Measurements from ENCODE around the gene MAT2B.

The MAT2B gene

DNA sequence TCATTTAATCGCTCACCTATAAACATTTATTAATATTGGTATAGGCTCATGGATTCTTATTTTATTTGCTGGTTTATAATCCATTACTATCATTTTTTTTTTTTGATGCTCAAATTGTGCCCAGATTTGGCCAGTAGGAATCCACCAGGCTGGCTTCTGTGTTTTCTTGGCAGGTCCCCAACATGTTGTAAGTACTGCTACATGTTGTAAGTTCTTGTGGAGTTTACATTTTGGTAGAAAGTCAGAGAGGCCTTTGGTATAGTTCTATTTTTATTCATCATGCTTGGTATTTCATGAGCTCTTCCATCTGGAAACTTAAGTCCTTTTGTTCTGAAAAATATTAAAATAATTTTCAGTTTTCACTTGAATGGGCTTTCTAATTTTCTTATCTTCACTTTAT lies 47.1 kb downstream of the MAT2B start:
- H3K27me3 ChIP-seq (ENCODE audit: control insufficient read depth in 1 of 2, insufficient read depth in 2 of 2, low read length in 2 of 2) = no peaks in the 10 kb centered on the region
- no peaks in the 10 kb centered on the region for H3K36me3 ChIP-seq (ENCODE audit: control insufficient read depth in 2 of 2, insufficient read depth in 2 of 2, low read length in 2 of 2)
- peaks cover 3% of the 10 kb centered on the region in 2 donors for H3K9me3 ChIP-seq (ENCODE audit: control insufficient read depth in 2 of 2, low read length in 2 of 2)
- H3K9ac ChIP-seq (ENCODE audit: low read length in 2 of 2) = no peak overlapping the region
- no peak overlapping the region for H3K4me3 ChIP-seq (ENCODE audit: low read length in 2 of 2)
- H3K27ac ChIP-seq (ENCODE audit: low read length) = no peak overlapping the region
- no peaks in the 10 kb centered on the region for H3K4me1 ChIP-seq (ENCODE audit: control insufficient read depth, insufficient read depth, low read length)

DNA sequence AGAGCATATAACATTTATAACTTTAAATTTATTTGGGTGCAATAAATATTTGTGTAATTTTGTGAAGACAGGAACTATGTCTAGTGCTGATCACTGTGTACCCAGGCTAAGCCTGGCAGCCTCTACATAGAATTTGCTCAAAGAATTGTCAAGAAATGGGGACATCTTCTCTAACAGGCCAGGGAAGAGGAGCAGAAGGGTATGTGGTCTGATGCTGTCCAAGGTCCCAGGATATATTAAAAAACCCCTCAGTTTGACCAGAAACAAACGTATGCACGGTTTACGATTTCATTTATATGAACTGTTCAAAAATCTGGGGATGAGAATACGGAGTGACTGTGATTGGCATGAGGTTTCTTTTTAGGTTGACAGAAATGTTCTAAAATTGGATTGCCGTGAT lies 55.9 kb downstream of the MAT2B start:
- H3K9ac ChIP-seq (ENCODE audit: low read length in 2 of 2) = no peak overlapping the region
- peaks cover 3% of the 10 kb centered on the region in 2 donors for H3K9me3 ChIP-seq (ENCODE audit: control insufficient read depth in 2 of 2, low read length in 2 of 2)
- H3K27ac ChIP-seq (ENCODE audit: low read length) = no peak overlapping the region
- H3K27me3 ChIP-seq (ENCODE audit: control insufficient read depth in 1 of 2, insufficient read depth in 2 of 2, low read length in 2 of 2) = peaks cover 7 to 18% of the 10 kb centered on the region in 2 donors
- no peak overlapping the region for H3K4me3 ChIP-seq (ENCODE audit: low read length in 2 of 2)
- no peaks in the 10 kb centered on the region for H3K36me3 ChIP-seq (ENCODE audit: control insufficient read depth in 2 of 2, insufficient read depth in 2 of 2, low read length in 2 of 2)
- peaks cover 3% of the 10 kb centered on the region for H3K4me1 ChIP-seq (ENCODE audit: control insufficient read depth, insufficient read depth, low read length)

DNA sequence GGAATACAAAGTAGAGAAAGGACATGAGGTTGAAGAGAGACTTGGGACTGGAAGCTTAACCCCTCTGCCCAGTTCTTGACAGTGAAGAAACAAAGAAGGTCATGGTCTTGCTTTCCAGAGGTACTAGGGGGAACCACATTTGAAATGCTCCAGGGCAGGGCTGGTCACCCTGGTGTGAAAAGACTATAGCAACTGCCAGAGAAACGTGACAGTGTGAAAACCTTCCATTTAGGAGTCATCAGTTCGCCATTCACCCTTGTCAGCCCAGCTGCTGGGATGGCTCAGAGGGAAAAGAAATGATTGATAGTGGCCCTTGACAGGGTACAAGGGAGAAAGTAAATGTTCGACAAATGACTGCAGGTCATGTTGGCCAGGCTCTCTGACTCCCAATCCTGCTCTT lies 56.7 kb downstream of the MAT2B start:
- no peaks in the 10 kb centered on the region for H3K36me3 ChIP-seq (ENCODE audit: control insufficient read depth in 2 of 2, insufficient read depth in 2 of 2, low read length in 2 of 2)
- no peak overlapping the region for H3K27ac ChIP-seq (ENCODE audit: low read length)
- no peak overlapping the region for H3K4me3 ChIP-seq (ENCODE audit: low read length in 2 of 2)
- H3K9ac ChIP-seq (ENCODE audit: low read length in 2 of 2) = no peak overlapping the region
- H3K9me3 ChIP-seq (ENCODE audit: control insufficient read depth in 2 of 2, low read length in 2 of 2) = no peaks in the 10 kb centered on the region
- H3K4me1 ChIP-seq (ENCODE audit: control insufficient read depth, insufficient read depth, low read length) = peaks cover 3% of the 10 kb centered on the region
- H3K27me3 ChIP-seq (ENCODE audit: control insufficient read depth in 1 of 2, insufficient read depth in 2 of 2, low read length in 2 of 2) = peaks cover 11 to 25% of the 10 kb centered on the region in 2 donors

DNA sequence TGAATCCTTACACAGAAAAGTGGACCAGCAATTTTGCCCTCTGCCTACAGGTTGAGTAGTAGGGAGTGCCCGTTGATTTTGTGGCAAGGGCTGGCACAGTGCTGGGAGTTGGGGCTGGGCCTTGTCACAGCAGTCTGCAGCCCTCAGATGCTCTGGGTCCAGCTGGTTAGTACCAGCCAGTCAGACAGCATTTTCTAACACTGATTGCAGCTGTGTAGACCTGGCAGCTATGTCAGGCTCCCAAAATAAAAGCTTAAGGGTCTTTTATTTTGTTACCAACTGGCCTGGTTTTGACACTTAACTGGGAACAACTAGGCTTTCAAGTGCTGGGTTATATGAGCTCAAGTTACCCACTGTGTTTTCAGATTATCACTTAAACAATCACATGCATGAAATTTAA lies 57.7 kb downstream of the MAT2B start:
- Histone ChIP-seq H3K9me3 (ENCODE audit: control insufficient read depth in 2 of 2, low read length in 2 of 2) (no peaks in the 10 kb centered on the region), H3K9ac (ENCODE audit: low read length in 2 of 2) (no peak overlapping the region), H3K27ac (ENCODE audit: low read length) (no peak overlapping the region), H3K4me1 (ENCODE audit: control insufficient read depth, insufficient read depth, low read length) (peaks cover 3% of the 10 kb centered on the region), H3K36me3 (ENCODE audit: control insufficient read depth in 2 of 2, insufficient read depth in 2 of 2, low read length in 2 of 2) (no peaks in the 10 kb centered on the region), H3K4me3 (ENCODE audit: low read length in 2 of 2) (no peak overlapping the region), H3K27me3 (ENCODE audit: control insufficient read depth in 1 of 2, insufficient read depth in 2 of 2, low read length in 2 of 2) (peaks cover 11 to 27% of the 10 kb centered on the region in 2 donors)

DNA sequence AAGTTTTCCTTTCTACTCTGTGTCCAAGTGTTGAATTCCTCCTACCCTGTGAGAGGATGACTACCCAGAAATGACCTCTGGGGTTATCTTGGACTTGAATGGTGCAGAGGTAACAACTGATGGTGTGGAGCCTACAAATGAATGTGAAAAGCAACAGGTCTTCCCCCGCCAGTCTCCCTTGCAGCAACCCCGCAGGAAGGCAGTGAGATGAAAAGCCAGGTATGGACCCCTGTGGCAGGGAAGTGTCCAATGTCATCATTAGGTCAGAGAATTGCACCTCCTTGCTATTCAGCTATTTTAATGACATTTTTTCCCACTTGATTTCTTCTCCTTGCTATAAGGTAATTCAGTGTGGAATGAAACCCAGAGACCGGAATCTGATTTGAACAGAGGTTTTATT lies 58.5 kb downstream of the MAT2B start:
- peaks cover 3% of the 10 kb centered on the region for H3K4me1 ChIP-seq (ENCODE audit: control insufficient read depth, insufficient read depth, low read length)
- no peak overlapping the region for H3K9ac ChIP-seq (ENCODE audit: low read length in 2 of 2)
- no peaks in the 10 kb centered on the region for H3K36me3 ChIP-seq (ENCODE audit: control insufficient read depth in 2 of 2, insufficient read depth in 2 of 2, low read length in 2 of 2)
- no peak overlapping the region for H3K27ac ChIP-seq (ENCODE audit: low read length)
- H3K27me3 ChIP-seq (ENCODE audit: control insufficient read depth in 1 of 2, insufficient read depth in 2 of 2, low read length in 2 of 2) = peaks cover 11 to 27% of the 10 kb centered on the region in 2 donors
- no peaks in the 10 kb centered on the region for H3K9me3 ChIP-seq (ENCODE audit: control insufficient read depth in 2 of 2, low read length in 2 of 2)
- H3K4me3 ChIP-seq (ENCODE audit: low read length in 2 of 2) = no peak overlapping the region

- Histone ChIP-seq H3K9ac (ENCODE audit: low read length in 2 of 2) (no peak overlapping the region), H3K4me3 (ENCODE audit: low read length in 2 of 2) (no peak overlapping the region), H3K4me1 (ENCODE audit: control insufficient read depth, insufficient read depth, low read length) (peaks cover 3% of the 10 kb centered on the region), H3K36me3 (ENCODE audit: control insufficient read depth in 2 of 2, insufficient read depth in 2 of 2, low read length in 2 of 2) (no peaks in the 10 kb centered on the region), H3K27ac (ENCODE audit: low read length) (no peak overlapping the region), H3K27me3 (ENCODE audit: control insufficient read depth in 1 of 2, insufficient read depth in 2 of 2, low read length in 2 of 2) (peaks cover 11 to 27% of the 10 kb centered on the region in 2 donors), H3K9me3 (ENCODE audit: control insufficient read depth in 2 of 2, low read length in 2 of 2) (no peaks in the 10 kb centered on the region)
Observed at GRCh38 chr5:163564321-163564938, 59.0 kb downstream of the MAT2B start.

GRCh38 chr5:163565492-163565891 lies 60.1 kb downstream of the MAT2B start:
- Histone ChIP-seq H3K4me1 (ENCODE audit: control insufficient read depth, insufficient read depth, low read length) (peaks cover 3% of the 10 kb centered on the region), H3K9me3 (ENCODE audit: control insufficient read depth in 2 of 2, low read length in 2 of 2) (no peaks in the 10 kb centered on the region), H3K4me3 (ENCODE audit: low read length in 2 of 2) (peak overlapping the region; percentile 71 to 81), H3K9ac (ENCODE audit: low read length in 2 of 2) (no peak overlapping the region), H3K27me3 (ENCODE audit: control insufficient read depth in 1 of 2, insufficient read depth in 2 of 2, low read length in 2 of 2) (peaks cover 11 to 27% of the 10 kb centered on the region in 2 donors), H3K27ac (ENCODE audit: low read length) (no peak overlapping the region), H3K36me3 (ENCODE audit: control insufficient read depth in 2 of 2, insufficient read depth in 2 of 2, low read length in 2 of 2) (no peaks in the 10 kb centered on the region)

DNA sequence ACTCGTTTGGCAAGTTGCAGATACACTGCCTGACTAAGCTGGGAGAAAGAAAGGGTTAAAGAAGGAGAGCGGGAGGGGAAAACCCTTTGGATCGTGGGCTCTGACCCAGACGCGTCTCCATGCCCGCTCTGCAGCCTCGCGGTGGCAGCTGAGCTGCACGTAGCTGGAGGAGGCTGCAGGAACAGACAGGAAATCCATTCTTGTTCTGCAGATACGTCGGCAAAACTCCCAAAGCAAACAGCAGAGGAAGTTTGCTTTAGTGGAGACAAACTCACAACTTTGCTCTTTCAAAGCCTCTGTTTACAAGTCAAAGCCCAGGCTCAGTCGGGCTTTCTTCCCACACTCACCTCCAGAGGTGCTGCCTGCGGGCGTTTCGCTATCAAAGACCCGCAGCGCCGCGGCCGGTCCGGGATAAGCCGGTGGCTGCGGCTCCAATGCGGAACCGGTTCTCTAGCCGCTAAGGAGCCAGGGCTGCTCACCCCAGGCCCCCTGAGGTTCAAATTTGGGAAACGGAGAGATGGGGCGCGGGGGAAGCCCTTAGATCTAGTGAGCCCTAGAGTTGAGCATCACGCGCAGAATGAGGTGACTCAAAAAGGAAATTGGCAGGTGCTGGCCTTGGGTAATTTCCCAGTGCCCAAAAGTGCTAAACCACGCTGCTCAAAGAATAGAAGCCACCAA lies 60.7 kb downstream of the MAT2B start:
- Histone ChIP-seq H3K9ac (ENCODE audit: low read length in 2 of 2) (no peak overlapping the region), H3K27me3 (ENCODE audit: control insufficient read depth in 1 of 2, insufficient read depth in 2 of 2, low read length in 2 of 2) (peaks cover 11 to 27% of the 10 kb centered on the region in 2 donors), H3K9me3 (ENCODE audit: control insufficient read depth in 2 of 2, low read length in 2 of 2) (no peaks in the 10 kb centered on the region), H3K4me3 (ENCODE audit: low read length in 2 of 2) (peak overlapping the region; percentile 71 to 81), H3K36me3 (ENCODE audit: control insufficient read depth in 2 of 2, insufficient read depth in 2 of 2, low read length in 2 of 2) (no peaks in the 10 kb centered on the region), H3K27ac (ENCODE audit: low read length) (no peak overlapping the region), H3K4me1 (ENCODE audit: control insufficient read depth, insufficient read depth, low read length) (peaks cover 3% of the 10 kb centered on the region)

DNA sequence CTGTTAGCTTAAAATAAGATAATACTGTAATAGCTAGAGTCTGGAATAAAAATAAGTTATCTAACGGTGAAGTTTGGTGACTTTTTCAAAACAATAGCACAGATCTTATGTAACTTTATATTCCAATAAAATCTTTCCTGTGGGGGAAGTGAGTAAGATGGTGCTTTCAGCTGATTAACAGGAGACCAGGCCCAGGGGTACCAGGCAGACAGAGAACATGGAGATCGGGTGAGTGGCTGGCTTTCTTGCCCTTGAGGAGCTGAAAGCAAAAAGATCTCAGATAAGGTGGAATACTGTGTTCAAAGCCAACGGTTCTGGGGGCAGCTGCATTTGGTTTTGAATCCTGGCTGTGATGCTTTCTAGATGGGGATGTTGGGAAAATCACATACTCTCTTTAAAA lies 61.3 kb downstream of the MAT2B start:
- Histone ChIP-seq H3K36me3 (ENCODE audit: control insufficient read depth in 2 of 2, insufficient read depth in 2 of 2, low read length in 2 of 2) (no peaks in the 10 kb centered on the region), H3K4me3 (ENCODE audit: low read length in 2 of 2) (no peak overlapping the region), H3K4me1 (ENCODE audit: control insufficient read depth, insufficient read depth, low read length) (peaks cover 3% of the 10 kb centered on the region), H3K9me3 (ENCODE audit: control insufficient read depth in 2 of 2, low read length in 2 of 2) (no peaks in the 10 kb centered on the region), H3K27ac (ENCODE audit: low read length) (no peak overlapping the region), H3K9ac (ENCODE audit: low read length in 2 of 2) (no peak overlapping the region), H3K27me3 (ENCODE audit: control insufficient read depth in 1 of 2, insufficient read depth in 2 of 2, low read length in 2 of 2) (peaks cover 11 to 27% of the 10 kb centered on the region in 2 donors)

- Histone ChIP-seq H3K9ac (ENCODE audit: low read length in 2 of 2) (no peak overlapping the region), H3K27me3 (ENCODE audit: control insufficient read depth in 1 of 2, insufficient read depth in 2 of 2, low read length in 2 of 2) (peaks cover 11 to 27% of the 10 kb centered on the region in 2 donors), H3K9me3 (ENCODE audit: control insufficient read depth in 2 of 2, low read length in 2 of 2) (no peaks in the 10 kb centered on the region), H3K36me3 (ENCODE audit: control insufficient read depth in 2 of 2, insufficient read depth in 2 of 2, low read length in 2 of 2) (no peaks in the 10 kb centered on the region), H3K4me3 (ENCODE audit: low read length in 2 of 2) (no peak overlapping the region), H3K27ac (ENCODE audit: low read length) (no peak overlapping the region), H3K4me1 (ENCODE audit: control insufficient read depth, insufficient read depth, low read length) (peaks cover 3% of the 10 kb centered on the region)
Observed at GRCh38 chr5:163567811-163568210, 62.4 kb downstream of the MAT2B start.

All from stomach smooth muscle (tissue), 2 donors.